ENCODE data around the gene SERF1B. TPM values are rescaled to one million over a fixed set of nuclear protein-coding genes. Genes with fewer than 3 reads are reported as not detected.
"Not testable (repeated sequence)": the region's sequence is repeated elsewhere in the genome, so short reads cannot be mapped to it uniquely, and the experiment has no call there.

SERF1B gene
- total and polyA plus RNA-seq, 2 of the 8 experiments (the other 6 are each of a cell fraction or from before 2014, with no cell fraction given): 46.3 to 58.5 TPM

DNA sequence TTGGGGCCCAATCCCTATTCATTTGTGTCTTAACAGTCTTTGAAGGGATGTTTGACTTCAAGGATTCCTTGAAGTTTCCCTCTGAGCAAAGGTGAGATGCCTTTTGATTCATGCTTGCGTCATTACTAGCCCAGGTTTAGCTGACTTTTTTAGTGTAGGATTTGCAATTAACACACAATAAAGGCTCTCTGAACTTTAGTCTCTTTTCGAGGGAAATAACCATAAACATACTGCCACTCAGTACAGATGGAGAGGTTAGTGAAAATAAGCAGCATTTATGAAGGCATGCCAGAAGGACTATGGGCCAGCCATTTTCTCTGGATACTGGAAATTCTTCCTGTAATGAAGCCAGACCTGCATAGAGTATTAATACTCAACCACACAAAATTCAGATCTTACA is 4.4 kb upstream of the SERF1B start:
- H2BK12ac ChIP-seq (ENCODE audit: low read depth, low read length); H2AFZ ChIP-seq (ENCODE audit: low read length); H3K4ac ChIP-seq (replicated peaks; ENCODE audit: insufficient read length, low read depth, low read length); H2BK120ac ChIP-seq (replicated peaks; ENCODE audit: low read depth, low read length); POLR2A ChIA-PET (ENCODE audit: partially characterized antibody); H3K27ac ChIP-seq (ENCODE audit: low read depth, low read length); H2BK20ac ChIP-seq (ENCODE audit: low read length); H3K36me3 ChIP-seq (ENCODE audit: control insufficient read depth in 2 of 4, insufficient read depth in 4 of 4, low read length in 3 of 4); H3K9ac ChIP-seq (replicated peaks in 1 of 4; ENCODE audit: extremely low read depth in 1 of 4, low read depth in 3 of 4, low read length in 3 of 4); H3K56ac ChIP-seq (replicated peaks; ENCODE audit: insufficient read length, low read depth, low read length); H3K79me2 ChIP-seq (ENCODE audit: control insufficient read depth in 1 of 2, insufficient read depth in 2 of 2, low read length in 2 of 2); H3K23ac ChIP-seq (ENCODE audit: insufficient read length); H3K9me3 ChIP-seq (ENCODE audit: insufficient read depth in 2 of 2, low read depth in 1 of 2, low read length in 1 of 2); H3K79me1 ChIP-seq (ENCODE audit: low read depth, low read length); DNase-seq (ENCODE audit: low read depth in 1 of 2, low spot score in 2 of 2); H3K23me2 ChIP-seq (ENCODE audit: low read depth, low read length); H3K27me3 ChIP-seq (replicated peaks in 1 of 4; ENCODE audit: control insufficient read depth in 3 of 4, extremely low read depth in 1 of 4, insufficient read depth in 3 of 4, low read length in 3 of 4); H4K91ac ChIP-seq (replicated peaks; ENCODE audit: insufficient read length, low read length); H4K20me1 ChIP-seq (replicated peaks in 1 of 2; ENCODE audit: control insufficient read depth in 1 of 2, insufficient read depth in 2 of 2, low read length in 2 of 2); FAIRE-seq; H2BK5ac ChIP-seq (ENCODE audit: low read depth, low read length); H4K8ac ChIP-seq (ENCODE audit: extremely low read depth, insufficient read depth, low read length); H3K4me2 ChIP-seq (ENCODE audit: insufficient read depth in 1 of 2, low read depth in 2 of 2, low read length in 2 of 2); H3K4me3 ChIP-seq (ENCODE audit: extremely low read depth in 1 of 4, insufficient read depth in 2 of 4, low read depth in 3 of 4, low read length in 4 of 4); H3K18ac ChIP-seq (ENCODE audit: extremely low read depth, low read length); H3K4me1 ChIP-seq (replicated peaks in 1 of 4; ENCODE audit: control insufficient read depth in 3 of 4, insufficient read depth in 4 of 4, low read length in 3 of 4); H2BK15ac ChIP-seq (ENCODE audit: low read length); H4K5ac ChIP-seq (ENCODE audit: insufficient read length, low read depth, low read length); H3K14ac ChIP-seq (ENCODE audit: insufficient read length); H2AK5ac ChIP-seq (ENCODE audit: low read depth, low read length); CTCF ChIA-PET (ENCODE audit: partially characterized antibody): not testable (repeated sequence)
- no CpG with 5 or more reads among the region's 2 CpGs for WGBS, 2 experiments (ENCODE audit: extremely low coverage in 1 of 2, insufficient coverage in 1 of 2, insufficient read length in 1 of 2, insufficient replicate concordance in 2 of 2, low coverage in 1 of 2, low lambda C conversion rate in 2 of 2, missing lambda C conversion rate in 1 of 2)

DNA sequence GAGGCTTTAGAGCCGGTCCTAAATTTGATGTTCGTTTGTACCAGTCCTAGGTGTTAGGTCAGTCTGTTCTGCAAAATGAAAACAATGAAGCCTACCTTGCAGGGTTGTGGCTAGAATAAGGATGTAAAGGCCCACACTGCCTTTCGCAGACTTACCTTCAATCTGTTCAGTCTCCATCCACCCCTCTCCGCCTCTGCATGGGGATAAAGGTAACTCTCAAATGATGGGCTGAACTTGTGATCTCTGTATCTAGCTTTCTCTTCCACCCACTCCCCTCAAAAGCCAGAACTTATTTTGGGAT is 744 bp downstream of the SERF1B start:
- DNase-seq (ENCODE audit: low read depth in 1 of 2, low spot score in 2 of 2); H3K9ac ChIP-seq (replicated peaks in 1 of 4; ENCODE audit: extremely low read depth in 1 of 4, low read depth in 3 of 4, low read length in 3 of 4); H3K4me2 ChIP-seq (ENCODE audit: insufficient read depth in 1 of 2, low read depth in 2 of 2, low read length in 2 of 2); H3K4ac ChIP-seq (replicated peaks; ENCODE audit: insufficient read length, low read depth, low read length); H3K79me1 ChIP-seq (ENCODE audit: low read depth, low read length); H3K23me2 ChIP-seq (ENCODE audit: low read depth, low read length); H3K23ac ChIP-seq (ENCODE audit: insufficient read length); H2AK5ac ChIP-seq (ENCODE audit: low read depth, low read length); H3K79me2 ChIP-seq (ENCODE audit: control insufficient read depth in 1 of 2, insufficient read depth in 2 of 2, low read length in 2 of 2); H3K14ac ChIP-seq (ENCODE audit: insufficient read length); H4K20me1 ChIP-seq (replicated peaks in 1 of 2; ENCODE audit: control insufficient read depth in 1 of 2, insufficient read depth in 2 of 2, low read length in 2 of 2); H4K8ac ChIP-seq (ENCODE audit: extremely low read depth, insufficient read depth, low read length); CTCF ChIA-PET (ENCODE audit: partially characterized antibody); FAIRE-seq; H4K5ac ChIP-seq (ENCODE audit: insufficient read length, low read depth, low read length); H2AFZ ChIP-seq (ENCODE audit: low read length); H2BK5ac ChIP-seq (ENCODE audit: low read depth, low read length); H3K4me1 ChIP-seq (replicated peaks in 1 of 4; ENCODE audit: control insufficient read depth in 3 of 4, insufficient read depth in 4 of 4, low read length in 3 of 4); H3K18ac ChIP-seq (ENCODE audit: extremely low read depth, low read length); H3K27ac ChIP-seq (ENCODE audit: low read depth, low read length); H3K36me3 ChIP-seq (ENCODE audit: control insufficient read depth in 2 of 4, insufficient read depth in 4 of 4, low read length in 3 of 4); H2BK20ac ChIP-seq (ENCODE audit: low read length); H4K91ac ChIP-seq (replicated peaks; ENCODE audit: insufficient read length, low read length); H3K4me3 ChIP-seq (ENCODE audit: extremely low read depth in 1 of 4, insufficient read depth in 2 of 4, low read depth in 3 of 4, low read length in 4 of 4); H2BK12ac ChIP-seq (ENCODE audit: low read depth, low read length); H3K9me3 ChIP-seq (ENCODE audit: insufficient read depth in 2 of 2, low read depth in 1 of 2, low read length in 1 of 2); POLR2A ChIA-PET (ENCODE audit: partially characterized antibody); H3K27me3 ChIP-seq (replicated peaks in 1 of 4; ENCODE audit: control insufficient read depth in 3 of 4, extremely low read depth in 1 of 4, insufficient read depth in 3 of 4, low read length in 3 of 4); H2BK120ac ChIP-seq (replicated peaks; ENCODE audit: low read depth, low read length); H2BK15ac ChIP-seq (ENCODE audit: low read length); H3K56ac ChIP-seq (replicated peaks; ENCODE audit: insufficient read length, low read depth, low read length): not testable (repeated sequence)
- WGBS, 2 experiments (ENCODE audit: extremely low coverage in 1 of 2, insufficient coverage in 1 of 2, insufficient read length in 1 of 2, insufficient replicate concordance in 2 of 2, low coverage in 1 of 2, low lambda C conversion rate in 2 of 2, missing lambda C conversion rate in 1 of 2): no CpG with 5 or more reads among the region's 4 CpGs

Data from H1 (cell line).